ENCODE data around the gene AFP.

DNA sequence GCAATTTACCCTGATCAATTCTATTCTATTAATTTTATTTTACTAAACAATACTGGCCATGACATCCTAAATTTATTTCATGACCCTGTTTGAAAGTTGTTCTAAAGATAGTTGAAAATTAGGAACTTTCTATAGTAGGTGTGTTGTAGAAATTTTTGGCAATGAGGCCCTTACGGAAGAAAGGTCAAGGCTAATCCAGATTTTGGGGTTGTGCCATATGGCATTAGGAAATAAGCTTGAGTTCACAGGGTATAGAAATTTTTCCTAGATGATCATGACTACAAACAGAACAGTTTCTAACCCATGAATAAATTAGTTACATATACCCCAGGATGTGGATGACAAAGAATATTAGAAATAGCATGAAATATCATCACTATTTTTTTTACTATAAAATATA, 39.7 kb upstream of the AFP start:
- no peak for TF ChIP-seq POLR2A (IDR thresholded peaks at IDR 0.05)
- TF ChIP-seq CTCF (IDR thresholded peaks at IDR 0.05), result no peak
